Pancreas (tissue), 10 donors: ENCODE measurements around the gene TIMM10. TPM values are rescaled to one million over a fixed set of nuclear protein-coding genes. Genes with fewer than 3 reads are reported as not detected.

Experiments used
- ATAC-seq, 4 donors: fragments of 200-7000 bp; cut with Tn5 transposase; one replicate each; pipeline versions ENCODE4 v1.8.0 to v1.9.1; 2020; ENCODE audit warnings: mild to moderate bottlenecking in 4 of 4, moderate library complexity in 4 of 4
- DNase-seq, 6 donors: peaks; one replicate each; pipeline ENCODE4 v3.0.0-alpha.2; 2020
- FAIRE-seq: peaks from 2 replicates; lab custom pipeline; 2012; peaks lifted over from hg19 to GRCh38; lab: Jason Lieb, UNC
- H3K27ac ChIP-seq, 4 donors: fragments of 200-600 bp; sonication (generic); 1 replicate in 3 of 4; 2 replicates in 1 of 4; pipeline versions ENCODE4 v1.5.0 to v1.8.0; 2020
- H3K27me3 ChIP-seq, 4 donors: fragments of 200-600 bp; one replicate each; pipeline ENCODE4 v1.8.0; 2021
- H3K36me3 ChIP-seq, 3 donors: fragments of 200-600 bp; sonication (generic) in 1 of 3; one replicate each; pipeline versions ENCODE4 v1.5.0 to v1.8.0; 2020 to 2021
- H3K4me1 ChIP-seq, 3 donors: fragments of 200-600 bp; one replicate each; pipeline ENCODE4 v1.8.0; 2021
- H3K4me3 ChIP-seq, 4 donors: fragments of 200-600 bp; sonication (generic) in 2 of 4; one replicate each; pipeline versions ENCODE4 v1.5.0 to v1.8.0; 2020 to 2021
- H3K9me3 ChIP-seq, 4 donors: fragments of 200-600 bp; one replicate each; pipeline ENCODE4 v1.8.0; 2021
- WGBS, 2 donors: extraction: QIAGEN DNeasy Blood & Tissue Kit; methylation state at CpG; one replicate each; pipeline ENCODE4 v1.1.7; 2013; 5-methylcytosine and 5-hydroxymethylcytosine counted together
- intact Hi-C, 3 donors: fragments of 100-400 bp; cut with DNase I; formaldehyde crosslinking; loops; one replicate each; pipeline versions ENCODE4 v1.11.1 to v1.14.2; 2022
- polyA plus RNA-seq, 2 donors: library from polyadenylated mRNA; stranded (reverse); fragments of 200-250 nt; gene quantifications; one replicate each; pipeline ENCODE4 v1.2.3, GENCODE V29; 2013
- total RNA-seq, 6 donors: library from RNA; stranded (reverse); fragmentation: NEBNext Ultra II Directional in 4 of 6; extraction: Animal tissue kit (Norgen Biotek cat#: 25700) in 4 of 6; gene quantifications; one replicate each; pipeline versions ENCODE4 v1.2.1 to v1.2.4, GENCODE V29; 2021 to 2023
- TF ChIP-seq, protein P1 (sequence below), 4 donors: fragments of 200-600 bp; sonication (generic) in 3 of 4; IDR thresholded peaks; one replicate each; pipeline versions ENCODE4 v1.5.0 to v1.8.0; 2021; ENCODE audit warnings: antibody characterized with exemption in 4 of 4
- donor health status: healthy with polysubstance abuse.
- donor health status: DM: no; HTN: no; CAD: no; lungs with moderate emphysema.
- donor health status: DM: no; HTN: no; CAD: no.
- donor health status: control.
- donor health status: control.
- donor health status: Bipolar disorder and iron deficiency.
- donor health status: DM: yes; HTN: yes; CAD: no.
- donor health status: DM: no; HTN: no; CAD: no.
- donor health status: DM: no; HTN: no; CAD: no.
- donor health status: DM: yes; HTN: yes; CAD: no.

Gene TIMM10, protein sequence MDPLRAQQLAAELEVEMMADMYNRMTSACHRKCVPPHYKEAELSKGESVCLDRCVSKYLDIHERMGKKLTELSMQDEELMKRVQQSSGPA
- 10 to 100 TPM; 12.2 to 32.6 (median 21.7) TPM for total RNA-seq
- polyA plus RNA-seq, result 10 to 100 TPM; 15.7 to 25.8 TPM

DNA sequence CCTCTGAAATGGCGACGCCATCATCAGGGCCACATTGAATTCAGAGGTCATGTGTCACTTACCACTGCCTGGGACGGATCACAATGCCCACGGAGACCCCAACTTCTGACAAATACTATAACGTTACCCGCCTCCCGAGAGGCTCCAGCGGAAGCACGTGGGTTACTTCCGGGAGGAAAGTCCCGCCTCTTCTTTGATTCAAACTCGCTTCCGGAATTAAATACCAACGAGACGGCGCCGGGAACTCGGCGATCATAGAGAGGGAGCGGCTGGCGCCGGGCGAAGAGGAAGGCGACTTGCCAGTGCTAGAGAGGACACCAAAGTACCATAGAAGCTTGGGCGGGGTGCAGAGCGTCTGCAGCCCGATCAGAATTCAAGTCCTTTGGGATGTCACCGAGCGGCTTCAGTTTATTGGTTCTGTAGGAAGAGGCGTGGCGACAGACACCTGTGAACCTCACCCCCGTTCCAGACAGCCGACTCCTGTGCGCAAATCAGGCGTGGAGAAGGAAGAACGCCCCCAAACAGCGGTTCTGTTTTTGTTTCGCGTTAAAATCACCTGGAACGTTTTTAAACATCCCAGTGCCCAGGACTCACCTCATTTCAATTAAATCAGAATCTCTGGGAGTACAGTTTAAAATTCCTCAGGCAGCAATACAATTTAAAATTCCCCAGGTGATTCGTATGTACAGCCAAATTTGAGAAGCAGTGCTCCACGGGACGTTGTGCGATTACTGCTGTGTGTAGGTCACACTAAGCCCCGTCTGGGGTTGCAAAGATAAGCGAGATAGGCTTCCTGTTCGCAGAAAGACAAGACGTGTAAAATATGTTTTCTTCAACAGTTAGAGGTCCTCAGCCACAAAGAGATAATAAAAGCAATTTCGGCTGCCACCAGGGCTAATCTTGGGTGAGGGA lies at the start of gene TIMM10:
Gene TIMM10 (minus strand): TSS at position 159 of the 912 bp plus-strand sequence. CDS start 565 bp downstream, outside the sequence.
- intact Hi-C loops, result no loop called here
- H3K36me3 ChIP-seq, result no peaks in the 10 kb centered on the region
- TF ChIP-seq, protein P1, sequence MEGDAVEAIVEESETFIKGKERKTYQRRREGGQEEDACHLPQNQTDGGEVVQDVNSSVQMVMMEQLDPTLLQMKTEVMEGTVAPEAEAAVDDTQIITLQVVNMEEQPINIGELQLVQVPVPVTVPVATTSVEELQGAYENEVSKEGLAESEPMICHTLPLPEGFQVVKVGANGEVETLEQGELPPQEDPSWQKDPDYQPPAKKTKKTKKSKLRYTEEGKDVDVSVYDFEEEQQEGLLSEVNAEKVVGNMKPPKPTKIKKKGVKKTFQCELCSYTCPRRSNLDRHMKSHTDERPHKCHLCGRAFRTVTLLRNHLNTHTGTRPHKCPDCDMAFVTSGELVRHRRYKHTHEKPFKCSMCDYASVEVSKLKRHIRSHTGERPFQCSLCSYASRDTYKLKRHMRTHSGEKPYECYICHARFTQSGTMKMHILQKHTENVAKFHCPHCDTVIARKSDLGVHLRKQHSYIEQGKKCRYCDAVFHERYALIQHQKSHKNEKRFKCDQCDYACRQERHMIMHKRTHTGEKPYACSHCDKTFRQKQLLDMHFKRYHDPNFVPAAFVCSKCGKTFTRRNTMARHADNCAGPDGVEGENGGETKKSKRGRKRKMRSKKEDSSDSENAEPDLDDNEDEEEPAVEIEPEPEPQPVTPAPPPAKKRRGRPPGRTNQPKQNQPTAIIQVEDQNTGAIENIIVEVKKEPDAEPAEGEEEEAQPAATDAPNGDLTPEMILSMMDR (IDR thresholded peaks at IDR 0.05), result no peak
- FAIRE-seq (peak; percentile 83), DNase-seq (peak; percentile 93 to 98 (median 98)), ATAC-seq (peak; percentile 95 to 98 (median 96))
- no peaks in the 10 kb centered on the region for H3K9me3 ChIP-seq
- no peaks in the 10 kb centered on the region for H3K27me3 ChIP-seq
- 0 to 1% methylated on average over 49 of the region's 49 CpGs for WGBS, 2 donors
- H3K4me1 ChIP-seq, result peaks cover 0 to 21% (median 0%) of the 10 kb centered on the region in 3 donors
- peak within 1 kb of the TSS; percentile 48 to 61 (median 59) for H3K4me3 ChIP-seq
- H3K27ac ChIP-seq, result peak within 1 kb of the TSS; percentile 72 to 83 (median 80)

DNA sequence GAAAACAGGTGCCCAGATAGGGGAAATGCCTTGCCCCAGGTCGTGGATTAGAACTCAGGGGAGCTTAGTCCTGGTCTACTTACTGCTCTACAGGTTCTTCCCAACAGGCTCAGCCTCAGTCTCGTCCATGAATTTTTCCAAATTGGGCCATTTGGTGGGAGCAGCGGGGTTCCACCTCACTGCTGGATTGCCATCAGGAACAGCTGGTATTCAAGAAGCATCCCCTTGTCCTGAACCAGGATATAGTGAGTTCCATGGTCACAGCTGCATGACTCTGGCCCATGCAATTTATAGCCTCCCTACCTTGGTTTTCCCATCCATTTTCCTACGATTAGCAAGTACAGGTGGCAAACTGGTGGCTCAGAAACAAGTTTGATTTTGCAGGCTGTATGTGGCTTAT lies 43.5 kb upstream of the TIMM10 start:
- 53 to 69% methylated on average over 4 of the region's 4 CpGs for WGBS, 2 donors
- TF ChIP-seq, protein P1 (IDR thresholded peaks at IDR 0.05), result no peak
- no peak for ATAC-seq
- no peak for DNase-seq
- Histone ChIP-seq H3K27me3 (no peaks in the 10 kb centered on the region), H3K27ac (no peak overlapping the region), H3K4me1 (no peaks in the 10 kb centered on the region), H3K4me3 (no peak overlapping the region), H3K9me3 (no peaks in the 10 kb centered on the region), H3K36me3 (no peaks in the 10 kb centered on the region)
- intact Hi-C loops, result loop anchor here in 1 of 3 donors (10.0 kb wide), 1 partner anchor 71 kb away; the partner anchor contains the start of gene YPEL4
- FAIRE-seq, result no peak

DNA sequence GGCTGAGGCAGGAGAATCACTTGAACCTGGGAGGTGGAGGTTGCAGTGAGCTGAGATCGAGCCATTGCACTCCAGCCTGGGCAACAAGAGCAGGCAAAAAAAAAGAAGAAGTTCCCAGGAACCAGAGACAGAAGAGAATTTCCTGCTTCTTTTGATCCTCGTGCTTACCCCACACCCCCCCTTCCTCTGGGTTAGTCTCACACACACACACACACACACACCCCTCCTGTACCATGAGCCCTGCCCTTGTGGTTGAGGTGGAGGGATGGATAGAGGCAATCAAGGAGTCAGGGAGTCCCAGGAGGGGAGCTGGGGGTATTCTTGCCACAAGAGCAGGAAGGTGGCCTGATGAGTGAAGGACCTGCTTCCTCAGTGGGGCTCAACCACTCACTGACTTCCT lies 41.1 kb upstream of the TIMM10 start:
- TF ChIP-seq, protein P1 (IDR thresholded peaks at IDR 0.05), result no peak
- WGBS, 2 donors, result 53 to 57% methylated on average over 2 of the region's 2 CpGs
- intact Hi-C loops, result loop anchor here in 1 of 3 donors (10.0 kb wide), 1 partner anchor 73 kb away; the partner anchor contains the start of gene YPEL4

DNA sequence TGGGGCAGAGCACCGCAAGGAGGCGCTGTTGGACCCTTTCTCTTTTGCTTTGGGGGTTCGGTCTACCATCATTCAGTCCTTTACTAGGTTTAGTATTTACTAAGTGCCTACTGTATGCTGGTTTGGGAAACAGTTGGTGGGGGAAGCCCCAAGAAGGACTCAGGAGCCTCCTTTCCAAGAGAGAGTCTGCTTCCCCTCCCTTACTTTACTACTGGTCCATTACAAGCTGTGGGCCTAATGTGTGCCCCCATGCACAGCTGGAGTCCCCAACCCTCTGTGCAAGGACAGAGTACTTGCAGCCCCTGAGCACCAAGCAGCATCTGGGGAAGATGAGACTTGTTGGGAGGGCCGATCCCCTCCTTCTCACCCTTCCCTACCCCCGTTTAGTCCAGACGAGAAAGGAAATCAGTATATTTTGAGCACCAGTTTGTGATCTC lies 37.8 kb upstream of the TIMM10 start:
- Histone ChIP-seq H3K27ac (peak overlapping the region in 3 of 4 donors; percentile 25 to 81 (median 61)), H3K9me3 (no peaks in the 10 kb centered on the region), H3K27me3 (no peaks in the 10 kb centered on the region), H3K4me3 (peak overlapping the region; percentile 42 to 83 (median 76)), H3K36me3 (no peaks in the 10 kb centered on the region), H3K4me1 (peaks cover 0 to 12% (median 0%) of the 10 kb centered on the region in 3 donors)
- DNase-seq (peak in 2 of 6 donors; percentile 80 to 91), ATAC-seq (no peak), FAIRE-seq (no peak)
- WGBS, 2 donors, result 38 to 41% methylated on average over 6 of the region's 6 CpGs
- TF ChIP-seq, protein P1 (IDR thresholded peaks at IDR 0.05), result peak in 1 of 4 donors; percentile 87
- intact Hi-C loops, result loop anchor here in 2 of 3 donors (5.0 to 10.0 kb wide), 2 partner anchors 76 to 79 kb away; partner anchors contain the start of gene YPEL4 (in 2 of the 2)

More for the DNA sequence above, 41.1 kb upstream of the TIMM10 start:
- no peak for DNase-seq
- Histone ChIP-seq H3K27ac (no peak overlapping the region), H3K4me3 (no peak overlapping the region), H3K4me1 (peaks cover 0 to 4% (median 0%) of the 10 kb centered on the region in 3 donors), H3K36me3 (no peaks in the 10 kb centered on the region), H3K9me3 (no peaks in the 10 kb centered on the region), H3K27me3 (no peaks in the 10 kb centered on the region)
- ATAC-seq, result no peak
- no peak for FAIRE-seq
